T47D (cell line): Measurements from ENCODE around the gene RMND1.

Experiments
- DNase-seq, 2 experiments: peaks; one replicate each; pipeline versions ENCODE4 v3.0.0 to v3.0.0-alpha.2; 2011 to 2012; ENCODE audit warnings: low read depth in 1 of 2, low spot score in 1 of 2
- JUND ChIP-seq: IDR thresholded peaks from 2 replicates; pipeline ENCODE4 v1.6.1; 2012; ENCODE audit warnings: low read depth
- in situ Hi-C: cut with HindIII; loops from 2 replicates; pipeline ENCODE4 v1.10.0; 2016; ENCODE audit warnings: low sequenced_read_pairs, low pct_unique_long_range_greater_than_20kb

The RMND1 gene

GRCh38 chr6:151445482-151445881, 6.4 kb downstream of the RMND1 start:
- in situ Hi-C loops: no loop called here
- DNase-seq: no peak
- TF ChIP-seq JUND: no peak

DNA sequence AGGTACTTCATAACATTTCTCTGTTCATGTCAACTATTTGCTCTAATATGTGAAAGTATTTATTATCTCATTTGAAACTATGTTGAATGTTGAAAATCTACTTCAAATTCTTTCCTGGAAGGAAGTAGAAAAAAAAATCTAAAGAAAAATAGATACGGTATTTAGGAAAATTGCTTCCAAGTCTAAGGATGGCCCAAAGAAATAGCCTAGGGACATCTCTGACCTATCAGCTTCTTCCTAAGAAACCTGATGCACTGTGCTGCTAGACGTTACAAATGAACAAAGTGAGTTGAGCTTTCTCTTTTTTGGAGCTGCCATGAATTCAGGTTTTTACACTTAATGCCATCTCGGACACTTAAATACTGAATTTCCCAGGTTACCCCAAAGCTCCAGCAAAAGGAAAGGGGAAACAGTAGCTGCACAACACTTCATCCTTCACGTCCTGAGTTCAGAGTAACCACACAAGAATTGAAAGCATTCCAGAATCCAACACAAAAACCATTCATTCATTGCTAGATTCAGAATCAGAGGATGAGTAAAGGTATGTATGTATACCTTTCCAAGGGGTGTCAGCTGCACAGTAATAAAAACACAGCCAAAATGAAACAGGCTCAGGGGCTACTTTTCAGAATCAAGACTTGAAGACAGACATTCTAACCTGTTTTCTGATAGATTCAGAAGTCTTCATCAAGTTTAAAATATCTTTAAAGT, 7.9 kb downstream of the RMND1 start:
- no peak for DNase-seq
- no peak for TF ChIP-seq JUND
- in situ Hi-C loops: no loop called here

DNA sequence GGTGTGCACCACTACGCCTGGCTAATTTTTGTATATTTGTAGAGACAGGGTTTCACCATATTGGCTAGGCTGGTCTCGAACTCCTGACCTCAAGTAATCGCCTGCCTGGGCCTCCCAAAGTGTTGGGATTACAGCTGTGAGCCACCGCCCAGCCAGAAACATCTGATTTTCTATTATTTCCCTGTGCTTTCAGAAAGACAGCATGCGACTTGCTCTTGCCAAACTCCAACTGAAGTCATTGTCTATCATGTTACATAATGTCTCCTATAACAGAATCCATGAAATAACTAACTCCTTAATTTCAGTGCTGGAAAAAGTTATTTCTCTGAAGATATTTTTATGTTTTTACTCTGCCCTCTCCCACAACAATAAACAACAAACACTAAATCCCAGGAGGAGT, 8.5 kb downstream of the RMND1 start:
- in situ Hi-C loops: no loop called here
- TF ChIP-seq JUND: no peak
- no peak for DNase-seq

GRCh38 chr6:151442371-151442770, 9.6 kb downstream of the RMND1 start:
- in situ Hi-C loops: no loop called here
- TF ChIP-seq JUND: no peak
- DNase-seq: no peak

DNA sequence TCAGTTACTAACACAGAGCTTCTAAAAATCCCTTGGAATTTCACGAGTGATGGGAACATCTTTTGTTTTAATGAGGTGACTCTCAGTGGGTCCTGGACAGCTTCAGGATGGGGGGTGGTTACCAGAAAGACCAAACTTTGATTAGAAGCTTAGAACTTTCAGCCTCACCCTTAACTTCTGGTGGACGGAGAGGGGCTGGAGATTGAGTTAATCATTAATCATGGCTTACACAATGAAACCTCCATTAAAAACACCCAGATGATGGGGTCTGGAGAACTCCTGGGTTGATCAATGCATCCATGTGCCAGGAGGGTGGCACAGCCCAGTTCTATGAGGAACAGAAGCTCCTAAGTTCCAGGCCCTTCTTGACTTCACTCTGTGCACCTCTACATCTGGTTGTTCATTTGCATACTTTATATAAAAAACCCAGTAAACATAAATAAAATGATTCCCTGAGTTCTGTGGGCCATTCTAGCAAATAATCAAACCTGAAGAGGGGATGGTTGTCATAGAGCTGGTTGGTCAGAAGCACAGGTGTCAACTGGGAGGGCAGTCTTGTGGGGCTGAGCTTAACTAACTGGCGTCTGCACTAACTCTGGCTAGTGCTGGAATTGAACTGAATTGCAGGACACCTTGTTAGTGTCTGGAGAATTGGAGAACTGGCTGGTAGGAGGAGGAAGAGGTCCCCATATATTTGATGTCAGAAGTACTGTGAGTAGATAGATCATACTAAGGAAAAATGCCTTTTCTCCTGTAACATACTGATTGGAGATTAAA, 10.3 kb downstream of the RMND1 start:
- TF ChIP-seq JUND: no peak
- no peak for DNase-seq
- in situ Hi-C loops: no loop called here

- DNase-seq: peak in 1 of 2 experiments; percentile 22
- in situ Hi-C loops: no loop called here
- no peak for TF ChIP-seq JUND
Measured at GRCh38 chr6:151440930-151441329, 11.0 kb downstream of the RMND1 start.

DNA sequence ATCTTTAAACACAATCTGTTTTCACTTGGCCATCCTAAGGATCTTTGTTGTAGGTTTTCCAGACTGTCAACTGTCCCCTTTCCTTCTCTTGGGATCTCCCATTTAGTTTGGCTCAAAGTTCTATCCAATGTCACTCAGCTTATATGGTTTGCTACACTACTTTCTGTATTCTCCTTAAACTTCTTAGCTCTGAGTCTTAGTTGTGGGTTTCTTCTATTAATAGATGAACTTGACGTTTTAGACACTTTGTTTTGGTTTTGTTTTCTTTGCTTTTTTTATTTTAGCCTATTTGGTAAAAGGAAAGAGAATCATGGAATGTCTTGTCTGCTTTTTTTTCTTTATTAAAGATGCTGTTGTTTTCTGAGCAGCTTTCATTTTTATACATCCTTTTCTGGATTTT, 11.4 kb downstream of the RMND1 start:
- TF ChIP-seq JUND: no peak
- DNase-seq: no peak
- in situ Hi-C loops: no loop called here

DNA sequence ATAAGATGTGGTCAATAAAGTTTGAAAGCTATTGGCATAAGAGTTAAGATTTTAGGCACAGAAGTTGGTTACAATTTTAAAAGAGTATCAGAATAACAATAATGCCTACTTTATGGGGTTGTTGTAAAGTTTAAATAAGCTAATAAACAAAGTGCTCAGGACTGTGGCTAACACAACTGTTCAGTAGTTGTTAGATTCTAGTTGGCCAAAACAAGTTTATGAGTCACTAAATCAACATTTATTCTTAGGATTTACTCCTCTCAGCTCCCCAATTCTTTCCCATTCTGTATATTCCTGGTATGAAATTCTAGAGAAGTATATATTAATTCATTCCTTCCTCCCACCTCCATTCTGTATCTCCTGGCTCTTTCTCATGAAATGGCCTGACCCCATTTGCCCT, 14.5 kb downstream of the RMND1 start:
- in situ Hi-C loops: no loop called here
- no peak for DNase-seq
- no peak for TF ChIP-seq JUND

- TF ChIP-seq JUND: no peak
- in situ Hi-C loops: no loop called here
- no peak for DNase-seq
Measured at GRCh38 chr6:151436802-151437201, 15.1 kb downstream of the RMND1 start.

DNA sequence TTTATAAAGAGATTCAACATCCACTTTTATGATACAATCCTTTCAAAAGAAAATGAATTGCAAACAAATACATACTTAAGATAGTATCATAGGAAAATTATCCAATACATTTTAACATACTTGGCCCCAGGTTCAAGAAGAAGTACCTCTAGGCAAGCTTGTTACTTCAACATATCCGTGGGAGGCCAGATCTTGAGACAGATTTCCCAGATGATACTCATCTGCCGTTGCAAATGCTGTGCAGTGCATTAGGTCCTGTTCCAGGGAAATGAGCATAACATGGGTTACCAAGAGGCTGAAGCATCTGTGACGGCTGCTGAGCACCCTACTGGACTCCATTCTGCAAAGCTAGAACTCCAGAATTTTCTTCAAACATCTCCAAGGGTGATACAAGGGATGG, 15.6 kb downstream of the RMND1 start:
- in situ Hi-C loops: no loop called here
- DNase-seq: peak; percentile 8 to 86
- peak; percentile 92 for TF ChIP-seq JUND

GRCh38 chr6:151434369-151434768, 17.6 kb downstream of the RMND1 start:
- DNase-seq: no peak
- in situ Hi-C loops: no loop called here
- no peak for TF ChIP-seq JUND

GRCh38 chr6:151432651-151433050, 19.3 kb downstream of the RMND1 start:
- no peak for DNase-seq
- in situ Hi-C loops: no loop called here
- no peak for TF ChIP-seq JUND

DNA sequence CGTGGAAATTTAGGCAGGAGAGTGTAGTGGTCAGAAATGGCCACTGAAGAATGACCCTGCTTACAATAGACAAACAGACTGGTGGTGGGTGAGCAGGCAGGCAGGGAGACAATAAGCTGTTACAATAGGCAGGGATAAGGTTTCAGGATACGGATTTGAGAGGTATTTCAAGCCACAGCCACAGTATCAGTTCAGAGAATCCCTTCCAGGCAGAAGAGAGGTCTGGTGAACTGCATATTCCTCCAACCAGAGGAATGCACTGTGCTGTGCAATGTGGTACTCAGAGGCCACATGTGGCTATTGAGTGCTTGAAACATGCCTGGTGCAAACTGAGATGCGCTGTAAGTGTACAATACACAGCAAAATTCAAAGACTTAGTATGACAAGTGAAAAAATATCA, 20.6 kb downstream of the RMND1 start:
- TF ChIP-seq JUND: no peak
- in situ Hi-C loops: no loop called here
- no peak for DNase-seq
